Progenitor cell of endocrine pancreas (in vitro differentiated cells): ENCODE data around the gene MKS1. TPM values are rescaled to one million over a fixed set of nuclear protein-coding genes. Genes with fewer than 3 reads are reported as not detected.
A peak's percentile ranks its signal among the peaks of the same experiment; 100 is the strongest.

Experiments
- DNase-seq: peaks from one replicate; pipeline ENCODE4 v3.0.0; 2021; ENCODE audit warnings: low spot score; ENCODE audit not compliant: unreplicated experiment
- H3K27ac Mint-ChIP-seq: 2 replicates; pipeline ENCODE4 v1.8.0; 2021; ENCODE audit warnings: mild to moderate bottlenecking, moderate library complexity, mixed read lengths
- H3K27me3 Mint-ChIP-seq: 2 replicates; pipeline ENCODE4 v1.8.0; 2021; ENCODE audit warnings: mixed read lengths
- H3K36me3 Mint-ChIP-seq: 2 replicates; pipeline ENCODE4 v1.8.0; 2022; ENCODE audit warnings: mixed read lengths; ENCODE audit not compliant: insufficient read depth
- H3K4me1 Mint-ChIP-seq: 2 replicates; pipeline ENCODE4 v1.8.0; 2021; ENCODE audit warnings: low read depth, mixed read lengths
- H3K4me3 Mint-ChIP-seq: 2 replicates; pipeline ENCODE4 v1.8.0; 2021; ENCODE audit warnings: low read depth, mild to moderate bottlenecking, moderate library complexity, mixed read lengths
- H3K9me3 Mint-ChIP-seq: 2 replicates; pipeline ENCODE4 v1.8.0; 2021; ENCODE audit warnings: low read depth, mixed read lengths
- CTCF ChIP-seq: fragments of 200-600 bp; sonication (generic); IDR thresholded peaks from one replicate; pipeline ENCODE4 v1.5.0; 2021; ENCODE audit warnings: antibody characterized with exemption, mild to moderate bottlenecking; ENCODE audit not compliant: unreplicated experiment
- total RNA-seq: library from RNA; stranded (reverse); gene quantifications from 2 replicates; pipeline ENCODE4 v1.2.1, GENCODE V29; 2021

The MKS1 gene
- total RNA-seq, 1 donor from 2014 or later = 40.0 TPM

- H3K27me3 Mint-ChIP-seq = peaks cover 56% of the 10 kb centered on the region
- no peak overlapping the region for H3K27ac Mint-ChIP-seq
- no peaks in the 10 kb centered on the region for H3K36me3 Mint-ChIP-seq
- H3K4me1 Mint-ChIP-seq = no peaks in the 10 kb centered on the region
- H3K4me3 Mint-ChIP-seq = no peak overlapping the region
- no peak for DNase-seq
- no peak for TF ChIP-seq CTCF
- peaks cover 6% of the 10 kb centered on the region for H3K9me3 Mint-ChIP-seq
These were observed 46.2 kb upstream of the MKS1 start for GRCh38 chr17:58265271-58265670.

- no peak for TF ChIP-seq CTCF
- Mint-ChIP-seq H3K27me3 (peaks cover 61% of the 10 kb centered on the region), H3K36me3 (no peaks in the 10 kb centered on the region), H3K27ac (no peak overlapping the region), H3K4me3 (no peak overlapping the region), H3K9me3 (peaks cover 6% of the 10 kb centered on the region), H3K4me1 (no peaks in the 10 kb centered on the region)
- no peak for DNase-seq
These were observed 45.5 kb upstream of the MKS1 start for GRCh38 chr17:58264407-58265103.

GRCh38 chr17:58263773-58264172 lies 44.7 kb upstream of the MKS1 start:
- H3K27me3 Mint-ChIP-seq = peaks cover 69% of the 10 kb centered on the region
- no peak for TF ChIP-seq CTCF
- peaks cover 6% of the 10 kb centered on the region for H3K9me3 Mint-ChIP-seq
- no peak for DNase-seq
- no peak overlapping the region for H3K27ac Mint-ChIP-seq
- no peaks in the 10 kb centered on the region for H3K36me3 Mint-ChIP-seq
- no peak overlapping the region for H3K4me3 Mint-ChIP-seq
- no peaks in the 10 kb centered on the region for H3K4me1 Mint-ChIP-seq

GRCh38 chr17:58262149-58262548 lies 43.1 kb upstream of the MKS1 start:
- Mint-ChIP-seq H3K4me1 (no peaks in the 10 kb centered on the region), H3K27ac (no peak overlapping the region), H3K36me3 (no peaks in the 10 kb centered on the region), H3K27me3 (peaks cover 82% of the 10 kb centered on the region), H3K9me3 (peaks cover 6% of the 10 kb centered on the region), H3K4me3 (no peak overlapping the region)
- DNase-seq = no peak
- TF ChIP-seq CTCF = no peak

GRCh38 chr17:58254803-58255202 lies 35.7 kb upstream of the MKS1 start:
- Mint-ChIP-seq H3K4me3 (no peak overlapping the region), H3K4me1 (no peaks in the 10 kb centered on the region), H3K36me3 (no peaks in the 10 kb centered on the region), H3K27ac (no peak overlapping the region), H3K27me3 (peaks cover 84% of the 10 kb centered on the region), H3K9me3 (peaks cover 3% of the 10 kb centered on the region)
- DNase-seq = no peak
- TF ChIP-seq CTCF = peak; percentile 46
